Endothelial cell of umbilical vein (primary cell): ENCODE data around the gene MPDZ. TPM values are rescaled to one million over a fixed set of nuclear protein-coding genes. Genes with fewer than 3 reads are reported as not detected.
A peak's percentile ranks its signal among the peaks of the same experiment; 100 is the strongest.

ENCODE experiments used
- BruUV-seq: library from RNA; stranded (reverse); fragments of 400-500 nt; replicated peaks from 2 replicates; lab custom pipeline; 2021; lab: Mats Ljungman, UMichigan
- CTCF ChIA-PET: fragments of 300-600, 350-600 bp; sonication (Branson Sonifier 250); formaldehyde crosslinking; loops from one replicate; lab custom pipeline; 2021; ENCODE audit warnings: antibody characterized with exemption, inconsistent platforms; lab: Charles Lee
- POLR2A ChIA-PET: fragments of 300-600, 350-600 bp; sonication (Branson Sonifier 250); formaldehyde crosslinking; loops from one replicate; lab custom pipeline; 2021; ENCODE audit warnings: antibody characterized with exemption, inconsistent platforms; lab: Charles Lee
- DNase-seq: peaks from one replicate; pipeline ENCODE4 v3.0.0-alpha.2; 2011; ENCODE audit warnings: low read depth, low spot score
- FAIRE-seq: peaks from 2 replicates; lab custom pipeline; 2011; peaks lifted over from hg19 to GRCh38; lab: Jason Lieb, UNC
- H2AFZ ChIP-seq: 2 replicates; pipeline ENCODE4 v1.6.0; 2012; ENCODE audit warnings: low read depth, low read length, control low read depth, inconsistent platforms
- H3K27ac ChIP-seq: 2 replicates; pipeline ENCODE4 v1.5.1; 2011; ENCODE audit warnings: low read depth, mild to moderate bottlenecking, control low read depth, low read length, moderate library complexity; ENCODE audit not compliant: insufficient read depth
- H3K27me3 ChIP-seq, 2 experiments: 2 replicates each; pipeline versions ENCODE4 v1.6.0 to v1.6.1; 2011; ENCODE audit warnings: low read length in 2 of 2, mixed read lengths in 1 of 2; ENCODE audit not compliant: control insufficient read depth in 2 of 2, insufficient read depth in 2 of 2
- H3K36me3 ChIP-seq, 2 experiments: 2 replicates in 1 of 2; 3 replicates in 1 of 2; pipeline ENCODE4 v1.5.1; 2011; ENCODE audit warnings: low read length in 2 of 2, mild to moderate bottlenecking in 1 of 2, moderate library complexity in 1 of 2; ENCODE audit not compliant: control insufficient read depth in 2 of 2, insufficient read depth in 2 of 2; ENCODE audit errors: extremely low read depth in 1 of 2
- H3K4me1 ChIP-seq: 3 replicates; pipeline ENCODE4 v1.5.1; 2011; ENCODE audit warnings: mild to moderate bottlenecking, low read length; ENCODE audit not compliant: control insufficient read depth, insufficient read depth; ENCODE audit errors: extremely low read depth
- H3K4me2 ChIP-seq: 2 replicates; pipeline ENCODE4 v1.6.1; 2011; ENCODE audit warnings: low read length, control low read depth, mixed read lengths; ENCODE audit not compliant: insufficient read depth
- H3K4me3 ChIP-seq, 3 experiments: fragments of 200-600 bp in 1 of 3; sonication (generic), shearing (Covaris generic) in 1 of 3; replicated peaks in 1 of 3; 2 replicates each; pipeline ENCODE4 v1.5.1; 2011 to 2016; ENCODE audit warnings: control low read depth in 3 of 3, low read length in 3 of 3, mild to moderate bottlenecking in 2 of 3, inconsistent platforms in 1 of 3, low read depth in 1 of 3, moderate library complexity in 1 of 3; ENCODE audit not compliant: insufficient read depth in 1 of 3
- H3K79me2 ChIP-seq: 2 replicates; pipeline ENCODE4 v1.6.0; 2012; ENCODE audit warnings: low read length, inconsistent platforms; ENCODE audit not compliant: control insufficient read depth, insufficient read depth
- H3K9ac ChIP-seq: replicated peaks from 2 replicates; pipeline ENCODE3; 2011; ENCODE audit warnings: low read length, control low read depth; ENCODE audit not compliant: insufficient read depth; ENCODE audit errors: extremely low read depth
- H3K9me1 ChIP-seq: replicated peaks from 3 replicates; pipeline ENCODE4 v1.6.0; 2011; ENCODE audit warnings: mild to moderate bottlenecking, low read length; ENCODE audit not compliant: control insufficient read depth, insufficient read depth; ENCODE audit errors: extremely low read depth
- H3K9me3 ChIP-seq: replicated peaks from 2 replicates; pipeline ENCODE4 v1.5.1; 2012; ENCODE audit warnings: low read length, inconsistent platforms; ENCODE audit not compliant: control insufficient read depth, insufficient read depth
- H4K20me1 ChIP-seq: replicated peaks from 2 replicates; pipeline ENCODE3; 2011; ENCODE audit warnings: mild to moderate bottlenecking, low read length; ENCODE audit not compliant: control insufficient read depth, insufficient read depth; ENCODE audit errors: extremely low read depth
- CTCF ChIP-seq, 2 donors: IDR thresholded peaks; 1 replicate in 1 of 2; 2 replicates in 1 of 2; pipeline ENCODE4 v1.5.1; 2011; ENCODE audit warnings: low read length in 2 of 2, mild to moderate bottlenecking in 2 of 2, moderate library complexity in 2 of 2, control low read depth in 1 of 2, inconsistent platforms in 1 of 2, low read depth in 1 of 2; ENCODE audit not compliant: insufficient read depth in 1 of 2; ENCODE audit errors: extremely low read depth in 1 of 2
- EZH2 ChIP-seq: IDR thresholded peaks from 2 replicates; pipeline ENCODE4 v1.6.1; 2012; ENCODE audit warnings: borderline replicate concordance, low read depth, mild to moderate bottlenecking, moderate library complexity, low read length, inconsistent platforms; ENCODE audit not compliant: severe bottlenecking
- FOS ChIP-seq: IDR thresholded peaks from 2 replicates; pipeline ENCODE4 v1.6.1; 2011; ENCODE audit warnings: mild to moderate bottlenecking, low read length, moderate library complexity, borderline replicate concordance; ENCODE audit not compliant: insufficient read depth
- GATA2 ChIP-seq: IDR thresholded peaks from 2 replicates; pipeline ENCODE4 v1.7.0; 2011; ENCODE audit warnings: low read depth, mild to moderate bottlenecking, moderate library complexity, mixed read lengths, low read length; ENCODE audit not compliant: insufficient read length, insufficient read depth
- JUN ChIP-seq: IDR thresholded peaks from 2 replicates; pipeline ENCODE4 v1.6.1; 2011; ENCODE audit warnings: borderline replicate concordance, low read depth; ENCODE audit not compliant: insufficient read length, insufficient read depth
- MAX ChIP-seq: IDR thresholded peaks from 2 replicates; pipeline ENCODE4 v1.6.1; 2011; ENCODE audit not compliant: insufficient read depth, insufficient read length
- MYC ChIP-seq: IDR thresholded peaks from one replicate; pipeline ENCODE4 v1.6.1; 2011; ENCODE audit warnings: mild to moderate bottlenecking, low read depth, low read length
- POLR2A ChIP-seq: IDR thresholded peaks from 2 replicates; pipeline ENCODE4 v1.6.1; 2012; ENCODE audit warnings: low read depth, mild to moderate bottlenecking, control low read depth, low read length
- POLR2AphosphoS5 ChIP-seq: IDR thresholded peaks from 2 replicates; pipeline ENCODE4 v1.6.1; 2012; ENCODE audit warnings: low read depth, mild to moderate bottlenecking, control low read depth, low read length, moderate library complexity; ENCODE audit not compliant: insufficient read depth
- dilution Hi-C: fragments of 300-500 bp; cut with MboI; formaldehyde crosslinking; loops from one replicate; pipeline ENCODE4 v1.15.0; 2019; ENCODE audit warnings: low sequenced_read_pairs; ENCODE audit not compliant: extremely low pct_ligation_motif_present
- intact Hi-C: fragments of 100-400 bp; cut with micrococcal nuclease; formaldehyde crosslinking; loops from one replicate; pipeline ENCODE4 v1.10.0; 2022
- polyA plus RNA-seq, 4 experiments: library from polyadenylated mRNA; depleted of rRNA in 3 of 4; stranded (reverse) in 3 of 4; unstranded in 1 of 4; fragments of >200 nt; gene quantifications; 2 replicates each; pipeline versions ENCODE4 v1.2.1 to v1.2.3, GENCODE V29; 2011 to 2012; ENCODE audit warnings: missing spikeins in 1 of 4
- total RNA-seq: library from RNA; stranded (reverse); gene quantifications from 2 replicates; pipeline ENCODE4 v1.2.3, GENCODE V29; 2021

MPDZ gene
- total and polyA plus RNA-seq, 2 donors (not counting 3 experiments of a cell fraction or from before 2014, with no cell fraction given) = 22.3 to 54.4 TPM

GRCh38 chr9:13189362-13189761 lies 90.1 kb downstream of the MPDZ start:
- no TSS peak for BruUV-seq
- FAIRE-seq = no peak
- Histone ChIP-seq H3K36me3 (peaks cover 8 to 26% of the 10 kb centered on the region in 2 experiments), H3K27me3 (no peaks in the 10 kb centered on the region), H2AFZ (no peak overlapping the region), H3K9me1 (peaks cover 4% of the 10 kb centered on the region), H3K9me3 (no peaks in the 10 kb centered on the region), H3K9ac (no peak overlapping the region), H3K4me2 (no peak overlapping the region), H4K20me1 (no peaks in the 10 kb centered on the region), H3K4me1 (peaks cover 3% of the 10 kb centered on the region), H3K27ac (no peak overlapping the region), H3K4me3 (no peak overlapping the region), H3K79me2 (no peaks in the 10 kb centered on the region)
- dilution Hi-C loops = no loop called here
- ChIA-PET POLR2A (no interaction called here), CTCF (no interaction called here)
- no peak for TF ChIP-seq JUN
- no peak for TF ChIP-seq POLR2AphosphoS5
- no peak for TF ChIP-seq GATA2
- no peak for TF ChIP-seq MYC
- no peak for TF ChIP-seq MAX
- no peak for TF ChIP-seq CTCF (IDR thresholded peaks at IDR 0.05; ENCODE audit: extremely low read depth in 1 of 2, insufficient read depth in 1 of 2, low read depth in 1 of 2, low read length in 2 of 2)
- no peak for TF ChIP-seq POLR2A
- no peak for TF ChIP-seq FOS
- TF ChIP-seq EZH2 = no peak
- peak; percentile 16 for DNase-seq
- intact Hi-C loops = no loop called here
